A673 (cell line): ENCODE results near the gene CCT3.

Source experiments
- EZH2 ChIP-seq: fragments of 200-600 bp; sonication (generic); IDR thresholded peaks from 2 replicates; pipeline ENCODE4 v1.6.1; 2017; ENCODE audit warnings: borderline replicate concordance, low read depth, mild to moderate bottlenecking, mixed read lengths, antibody characterized with exemption, low read length; ENCODE audit not compliant: poor library complexity, severe bottlenecking
- TF ChIP-seq, protein P1 (sequence below): fragments of 300-800, 200-600 bp; sonication (generic); conservative IDR thresholded peaks from 2 replicates; pipeline ENCODE4 v1.5.1; 2017; ENCODE audit warnings: low read depth, mild to moderate bottlenecking, antibody characterized with exemption, low read length, moderate library complexity, mixed read lengths

DNA sequence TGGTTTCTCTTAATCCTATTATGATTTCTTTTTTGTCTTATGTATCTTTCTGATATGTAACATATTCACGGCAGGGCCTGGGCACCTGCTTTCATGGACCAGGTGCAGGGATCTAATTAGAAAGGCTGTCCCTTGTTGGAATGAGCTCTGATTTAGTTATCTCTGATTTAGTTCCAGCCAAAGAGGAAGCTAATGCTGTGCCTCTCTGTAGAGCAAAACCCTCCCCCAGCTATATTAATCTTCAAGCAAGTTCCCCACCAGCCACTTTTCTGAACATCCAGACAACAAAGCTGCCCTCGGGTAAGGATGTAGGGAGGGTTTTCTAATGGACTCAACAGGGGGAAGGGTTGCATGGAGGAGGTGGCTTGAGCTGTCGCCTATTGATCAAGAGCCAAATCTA is 6.3 kb upstream of the CCT3 start:
- TF ChIP-seq, protein P1, sequence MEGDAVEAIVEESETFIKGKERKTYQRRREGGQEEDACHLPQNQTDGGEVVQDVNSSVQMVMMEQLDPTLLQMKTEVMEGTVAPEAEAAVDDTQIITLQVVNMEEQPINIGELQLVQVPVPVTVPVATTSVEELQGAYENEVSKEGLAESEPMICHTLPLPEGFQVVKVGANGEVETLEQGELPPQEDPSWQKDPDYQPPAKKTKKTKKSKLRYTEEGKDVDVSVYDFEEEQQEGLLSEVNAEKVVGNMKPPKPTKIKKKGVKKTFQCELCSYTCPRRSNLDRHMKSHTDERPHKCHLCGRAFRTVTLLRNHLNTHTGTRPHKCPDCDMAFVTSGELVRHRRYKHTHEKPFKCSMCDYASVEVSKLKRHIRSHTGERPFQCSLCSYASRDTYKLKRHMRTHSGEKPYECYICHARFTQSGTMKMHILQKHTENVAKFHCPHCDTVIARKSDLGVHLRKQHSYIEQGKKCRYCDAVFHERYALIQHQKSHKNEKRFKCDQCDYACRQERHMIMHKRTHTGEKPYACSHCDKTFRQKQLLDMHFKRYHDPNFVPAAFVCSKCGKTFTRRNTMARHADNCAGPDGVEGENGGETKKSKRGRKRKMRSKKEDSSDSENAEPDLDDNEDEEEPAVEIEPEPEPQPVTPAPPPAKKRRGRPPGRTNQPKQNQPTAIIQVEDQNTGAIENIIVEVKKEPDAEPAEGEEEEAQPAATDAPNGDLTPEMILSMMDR = no peak
- no peak for TF ChIP-seq EZH2
